Hepatocyte (in vitro differentiated cells): ENCODE results near the gene GOLGA6L26. TPM values are rescaled to one million over a fixed set of nuclear protein-coding genes. Genes with fewer than 3 reads are reported as not detected.
"Not testable (repeated sequence)": the region's sequence is repeated elsewhere in the genome, so short reads cannot be mapped to it uniquely, and the experiment has no call there.

Experiments used
- DNase-seq: peaks from one replicate; pipeline ENCODE4 v3.0.0-alpha.2; 2016; ENCODE audit warnings: low spot score
- H2AFZ ChIP-seq: fragments of 200-600 bp; sonication (generic); 2 replicates; pipeline ENCODE4 v1.6.0; 2016; ENCODE audit warnings: antibody characterized with exemption, mild to moderate bottlenecking
- H3K27ac ChIP-seq: fragments of 200-600 bp; sonication (generic); 2 replicates; pipeline ENCODE4 v1.5.1; 2016; ENCODE audit warnings: mild to moderate bottlenecking
- H3K27me3 ChIP-seq: fragments of 200-600 bp; sonication (generic); 2 replicates; pipeline ENCODE4 v1.6.1; 2016
- H3K36me3 ChIP-seq: fragments of 200-600 bp; sonication (generic); replicated peaks from 2 replicates; pipeline ENCODE4 v1.5.1; 2016; ENCODE audit warnings: low read depth; ENCODE audit not compliant: insufficient read depth
- H3K4me1 ChIP-seq: fragments of 200-600 bp; sonication (generic); 2 replicates; pipeline ENCODE4 v1.5.1; 2016; ENCODE audit warnings: mild to moderate bottlenecking, moderate library complexity; ENCODE audit not compliant: insufficient read depth
- H3K4me2 ChIP-seq: fragments of 200-600 bp; sonication (generic); 2 replicates; pipeline ENCODE4 v1.6.0; 2016
- H3K4me3 ChIP-seq: fragments of 200-600 bp; sonication (generic); 2 replicates; pipeline ENCODE4 v1.5.1; 2016; ENCODE audit warnings: mild to moderate bottlenecking
- H3K79me2 ChIP-seq: fragments of 200-600 bp; sonication (generic); 2 replicates; pipeline ENCODE4 v1.6.0; 2017; ENCODE audit warnings: mild to moderate bottlenecking
- H3K9me2 ChIP-seq: fragments of 200-600 bp; sonication (generic); replicated peaks from 2 replicates; pipeline ENCODE4 v1.6.0; 2017; ENCODE audit warnings: mild to moderate bottlenecking; ENCODE audit not compliant: insufficient read depth
- H3K9me3 ChIP-seq: fragments of 200-600 bp; sonication (generic); 2 replicates; pipeline ENCODE4 v1.5.1; 2016; ENCODE audit warnings: low read depth, mild to moderate bottlenecking
- H4K20me1 ChIP-seq: fragments of 200-600 bp; sonication (generic); 2 replicates; pipeline ENCODE4 v1.6.0; 2016; ENCODE audit warnings: mild to moderate bottlenecking; ENCODE audit not compliant: insufficient read depth, poor library complexity, severe bottlenecking
- EZH2 ChIP-seq: fragments of 200-600 bp; sonication (generic); IDR thresholded peaks from 2 replicates; pipeline ENCODE4 v1.6.1; 2016; ENCODE audit warnings: antibody characterized with exemption, mild to moderate bottlenecking, borderline replicate concordance
- EZH2phosphoT487 ChIP-seq: fragments of 200-600 bp; sonication (generic); IDR thresholded peaks from one replicate; pipeline ENCODE4 v1.6.1; 2018; ENCODE audit warnings: antibody characterized with exemption, mild to moderate bottlenecking, low read depth, moderate library complexity; ENCODE audit not compliant: unreplicated experiment, severe bottlenecking
- WGBS: methylation state at CpG from one replicate; pipeline ENCODE4 v1.1.6; 2016; ENCODE audit warnings: low lambda C conversion rate; ENCODE audit errors: missing lambda C conversion rate; 5-methylcytosine and 5-hydroxymethylcytosine counted together
- polyA plus RNA-seq: library from polyadenylated mRNA; unstranded; fragments of >200 nt; fragmentation: Nextera tagmentation; extraction: Ambion mirVana; gene quantifications from 2 replicates; pipeline ENCODE4 v1.2.1, GENCODE V29; 2016
- total RNA-seq: library from RNA; depleted of rRNA; stranded (reverse); fragments of >200 nt; gene quantifications from 2 replicates; pipeline ENCODE4 v1.2.3, GENCODE V29; 2014
- TF ChIP-seq, protein P1 (sequence below): fragments of 200-600 bp; sonication (generic); IDR thresholded peaks from 2 replicates; pipeline ENCODE4 v1.5.1; 2016; ENCODE audit warnings: antibody characterized with exemption, mild to moderate bottlenecking; ENCODE audit not compliant: poor library complexity

Gene GOLGA6L26
- total and polyA plus RNA-seq, 2 experiments from 2014 or later: not detected

GRCh38 chr15:23372284-23372683, 38.3 kb upstream of the GOLGA6L26 start:
- H3K4me3 ChIP-seq: no peak overlapping the region
- no peaks in the 10 kb centered on the region for H4K20me1 ChIP-seq
- TF ChIP-seq, protein P1, sequence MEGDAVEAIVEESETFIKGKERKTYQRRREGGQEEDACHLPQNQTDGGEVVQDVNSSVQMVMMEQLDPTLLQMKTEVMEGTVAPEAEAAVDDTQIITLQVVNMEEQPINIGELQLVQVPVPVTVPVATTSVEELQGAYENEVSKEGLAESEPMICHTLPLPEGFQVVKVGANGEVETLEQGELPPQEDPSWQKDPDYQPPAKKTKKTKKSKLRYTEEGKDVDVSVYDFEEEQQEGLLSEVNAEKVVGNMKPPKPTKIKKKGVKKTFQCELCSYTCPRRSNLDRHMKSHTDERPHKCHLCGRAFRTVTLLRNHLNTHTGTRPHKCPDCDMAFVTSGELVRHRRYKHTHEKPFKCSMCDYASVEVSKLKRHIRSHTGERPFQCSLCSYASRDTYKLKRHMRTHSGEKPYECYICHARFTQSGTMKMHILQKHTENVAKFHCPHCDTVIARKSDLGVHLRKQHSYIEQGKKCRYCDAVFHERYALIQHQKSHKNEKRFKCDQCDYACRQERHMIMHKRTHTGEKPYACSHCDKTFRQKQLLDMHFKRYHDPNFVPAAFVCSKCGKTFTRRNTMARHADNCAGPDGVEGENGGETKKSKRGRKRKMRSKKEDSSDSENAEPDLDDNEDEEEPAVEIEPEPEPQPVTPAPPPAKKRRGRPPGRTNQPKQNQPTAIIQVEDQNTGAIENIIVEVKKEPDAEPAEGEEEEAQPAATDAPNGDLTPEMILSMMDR: no peak
- TF ChIP-seq EZH2: no peak
- no peak for TF ChIP-seq EZH2phosphoT487
- H3K27me3 ChIP-seq: no peaks in the 10 kb centered on the region
- H2AFZ ChIP-seq: no peak overlapping the region
- H3K4me1 ChIP-seq: no peaks in the 10 kb centered on the region
- no peak overlapping the region for H3K4me2 ChIP-seq
- WGBS: 83% methylated on average over 14 of the region's 15 CpGs
- no peak overlapping the region for H3K27ac ChIP-seq
- no peaks in the 10 kb centered on the region for H3K36me3 ChIP-seq
- H3K79me2 ChIP-seq: no peaks in the 10 kb centered on the region
- no peak for DNase-seq
- no peaks in the 10 kb centered on the region for H3K9me3 ChIP-seq
- H3K9me2 ChIP-seq: no peaks in the 10 kb centered on the region

GRCh38 chr15:23371868-23372267, 37.9 kb upstream of the GOLGA6L26 start:
- H3K79me2 ChIP-seq, H3K9me3 ChIP-seq, H3K36me3 ChIP-seq, H3K27ac ChIP-seq, H3K4me1 ChIP-seq, H3K4me3 ChIP-seq, H4K20me1 ChIP-seq, H3K4me2 ChIP-seq, DNase-seq, H3K9me2 ChIP-seq, H2AFZ ChIP-seq, H3K27me3 ChIP-seq: not testable (repeated sequence)
- WGBS: 81% methylated on average over 3 of the region's 3 CpGs

DNA sequence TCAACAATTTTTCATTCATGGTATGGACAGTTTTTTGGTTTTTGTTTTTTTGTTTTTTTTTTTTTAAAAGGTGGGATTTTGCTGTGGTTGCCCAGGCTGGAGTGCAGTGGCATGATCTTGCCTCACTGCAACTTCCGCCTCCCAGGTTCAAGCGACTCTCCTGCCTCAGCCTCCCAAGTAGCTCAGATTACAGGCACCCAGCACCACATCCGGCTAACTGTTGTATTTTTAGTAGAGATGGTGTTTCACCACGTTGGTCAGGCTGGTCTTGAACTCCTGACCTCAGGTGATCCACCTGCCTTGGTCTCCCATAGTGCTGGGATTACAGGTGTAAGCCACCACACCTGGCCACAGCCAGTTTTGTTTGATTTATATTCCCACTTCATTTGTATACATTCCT, 37.1 kb upstream of the GOLGA6L26 start:
- not testable (repeated sequence) for H3K36me3 ChIP-seq, H3K4me1 ChIP-seq, H3K27me3 ChIP-seq, H3K4me3 ChIP-seq, H3K79me2 ChIP-seq, H3K27ac ChIP-seq, H3K9me3 ChIP-seq, H2AFZ ChIP-seq, DNase-seq, H3K9me2 ChIP-seq, H3K4me2 ChIP-seq, H4K20me1 ChIP-seq
- WGBS: 59% methylated on average over 4 of the region's 4 CpGs

- H3K9me2 ChIP-seq: no peaks in the 10 kb centered on the region
- no peaks in the 10 kb centered on the region for H3K27me3 ChIP-seq
- H2AFZ ChIP-seq: no peak overlapping the region
- H3K4me3 ChIP-seq: no peak overlapping the region
- H3K79me2 ChIP-seq: no peaks in the 10 kb centered on the region
- H3K4me2 ChIP-seq: no peak overlapping the region
- TF ChIP-seq, protein P1: no peak
- no peak for TF ChIP-seq EZH2phosphoT487
- no peak for TF ChIP-seq EZH2
- H3K36me3 ChIP-seq: no peaks in the 10 kb centered on the region
- no peaks in the 10 kb centered on the region for H4K20me1 ChIP-seq
- no peak for DNase-seq
- H3K4me1 ChIP-seq: no peaks in the 10 kb centered on the region
- H3K9me3 ChIP-seq: no peaks in the 10 kb centered on the region
- WGBS: 84% methylated on average over 2 of the region's 2 CpGs
- no peak overlapping the region for H3K27ac ChIP-seq
Observed at GRCh38 chr15:23370578-23370977, 36.6 kb upstream of the GOLGA6L26 start.

GRCh38 chr15:23364261-23364660, 30.3 kb upstream of the GOLGA6L26 start:
- not testable (repeated sequence) for H3K79me2 ChIP-seq, H3K4me2 ChIP-seq, H3K4me3 ChIP-seq, H3K27me3 ChIP-seq, H2AFZ ChIP-seq, H3K36me3 ChIP-seq, H3K9me2 ChIP-seq, H4K20me1 ChIP-seq, H3K9me3 ChIP-seq, H3K4me1 ChIP-seq, DNase-seq, H3K27ac ChIP-seq
- WGBS: 88% methylated on average over 3 of the region's 9 CpGs

DNA sequence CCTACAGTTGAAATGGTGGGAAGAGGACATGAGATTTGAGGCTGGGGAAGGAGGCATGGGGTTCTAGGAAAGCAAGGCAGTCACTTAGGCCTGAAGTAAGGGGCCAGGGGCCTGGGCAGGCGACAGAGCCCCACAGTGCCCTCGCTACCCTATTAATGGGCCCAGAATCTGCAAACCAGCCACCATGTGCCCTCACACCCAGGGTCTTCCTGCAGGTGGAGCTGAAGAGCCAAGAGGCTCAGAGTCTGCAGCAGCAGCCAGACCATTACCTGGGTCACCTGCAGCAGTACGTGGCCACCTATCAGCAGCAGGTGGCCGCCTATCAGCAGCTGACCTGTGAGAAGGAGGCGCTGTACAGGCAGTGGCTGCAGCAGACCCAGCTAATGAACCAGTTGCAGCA, 28.6 kb upstream of the GOLGA6L26 start:
- not testable (repeated sequence) for H3K27ac ChIP-seq, H2AFZ ChIP-seq, H3K9me2 ChIP-seq, DNase-seq, H4K20me1 ChIP-seq, H3K79me2 ChIP-seq, H3K4me1 ChIP-seq, H3K27me3 ChIP-seq, H3K4me3 ChIP-seq, H3K36me3 ChIP-seq, H3K9me3 ChIP-seq, H3K4me2 ChIP-seq
- no CpG with 5 or more reads among the region's 5 CpGs for WGBS

GRCh38 chr15:23354448-23354847, 20.5 kb upstream of the GOLGA6L26 start, which contains the start of gene GOLGA8S:
TSS of gene GOLGA8S (plus strand) at chr15:23354748. CDS start at chr15:23354810, 62 bp downstream.
- H3K9me3 ChIP-seq, H3K36me3 ChIP-seq: not testable (repeated sequence)

More at GRCh38 chr15:23354448-23354847, 20.5 kb upstream of the GOLGA6L26 start, which contains the start of gene GOLGA8S:
- H3K27me3 ChIP-seq, DNase-seq, H3K4me3 ChIP-seq, H3K79me2 ChIP-seq, H3K27ac ChIP-seq, H3K9me2 ChIP-seq, H3K4me1 ChIP-seq, H3K4me2 ChIP-seq, H4K20me1 ChIP-seq, H2AFZ ChIP-seq: not testable (repeated sequence)
- no CpG with 5 or more reads among the region's 8 CpGs for WGBS
